PC-3 (cell line): ENCODE results near the gene PDCL3.

ENCODE experiments used
- CTCF ChIP-seq: fragments of 300-600 bp; sonication (generic); conservative IDR thresholded peaks from 2 replicates; pipeline ENCODE4 v1.5.1; 2017; ENCODE audit warnings: antibody characterized with exemption, low read depth, mild to moderate bottlenecking, low read length
- EZH2 ChIP-seq: fragments of 300-600 bp; sonication (generic); IDR thresholded peaks from one replicate; pipeline ENCODE4 v1.6.1; 2017; ENCODE audit warnings: antibody characterized with exemption, mild to moderate bottlenecking, low read length; ENCODE audit not compliant: unreplicated experiment
- EZH2phosphoT487 ChIP-seq: fragments of 300-600 bp; sonication (generic); IDR thresholded peaks from 2 replicates; pipeline ENCODE4 v1.6.1; 2018; ENCODE audit warnings: mild to moderate bottlenecking, antibody characterized with exemption, low read length, borderline replicate concordance

GRCh38 chr2:100554798-100555407 is 7.9 kb upstream of the PDCL3 start:
- no peak for TF ChIP-seq CTCF
- no peak for TF ChIP-seq EZH2
- no peak for TF ChIP-seq EZH2phosphoT487
